HG03045 (cell line): ENCODE measurements around the gene IFI44L.

Experiments used
- ATAC-seq: cut with Tn5 transposase; IDR thresholded peaks from one replicate; pipeline ENCODE4 v1.9.1; 2021; ENCODE audit warnings: mild to moderate bottlenecking, moderate library complexity; ENCODE audit not compliant: unreplicated experiment

The IFI44L gene

GRCh38 chr1:78687315-78687714 lies 67.1 kb downstream of the IFI44L start:
- no peak for ATAC-seq

- no peak for ATAC-seq
Measured at GRCh38 chr1:78687914-78688313, 67.7 kb downstream of the IFI44L start.

GRCh38 chr1:78688697-78689096 lies 68.4 kb downstream of the IFI44L start:
- ATAC-seq = no peak

GRCh38 chr1:78690516-78690915 lies 70.3 kb downstream of the IFI44L start:
- ATAC-seq = no peak

- no peak for ATAC-seq
Measured at GRCh38 chr1:78691995-78692747, 71.9 kb downstream of the IFI44L start.
